OCI-LY7 (cell line): ENCODE data around the gene ADM2.

Experiments
- CTCF ChIP-seq: fragments of 200-600 bp; sonication (generic); conservative IDR thresholded peaks from 2 replicates; pipeline ENCODE4 v1.5.1; 2014; ENCODE audit warnings: mild to moderate bottlenecking, antibody characterized with exemption, low read length, moderate library complexity, mixed read lengths
- EZH2phosphoT487 ChIP-seq: fragments of 200-600 bp; sonication (generic); IDR thresholded peaks from 2 replicates; pipeline ENCODE4 v1.6.1; 2018; ENCODE audit warnings: low read depth, borderline replicate concordance, mild to moderate bottlenecking, mixed run types, antibody characterized with exemption, low read length, moderate library complexity, mixed read lengths

- no peak for TF ChIP-seq EZH2phosphoT487
- TF ChIP-seq CTCF: no peak
Measured at GRCh38 chr22:50526834-50527801, 45.8 kb downstream of the ADM2 start.
